Activated CD4-positive, CD25-positive, alpha-beta regulatory T cell treated with anti-CD3 and anti-CD28 coated beads, Interleukin-2, amount 50 U/mL, for 72 hours (primary cell): ENCODE measurements around the gene LAMC2.
"Not testable (repeated sequence)": the region's sequence is repeated elsewhere in the genome, so short reads cannot be mapped to it uniquely, and the experiment has no call there.

Experiments
- DNase-seq: peaks from one replicate; pipeline ENCODE4 v3.0.0; 2021

LAMC2 gene

DNA sequence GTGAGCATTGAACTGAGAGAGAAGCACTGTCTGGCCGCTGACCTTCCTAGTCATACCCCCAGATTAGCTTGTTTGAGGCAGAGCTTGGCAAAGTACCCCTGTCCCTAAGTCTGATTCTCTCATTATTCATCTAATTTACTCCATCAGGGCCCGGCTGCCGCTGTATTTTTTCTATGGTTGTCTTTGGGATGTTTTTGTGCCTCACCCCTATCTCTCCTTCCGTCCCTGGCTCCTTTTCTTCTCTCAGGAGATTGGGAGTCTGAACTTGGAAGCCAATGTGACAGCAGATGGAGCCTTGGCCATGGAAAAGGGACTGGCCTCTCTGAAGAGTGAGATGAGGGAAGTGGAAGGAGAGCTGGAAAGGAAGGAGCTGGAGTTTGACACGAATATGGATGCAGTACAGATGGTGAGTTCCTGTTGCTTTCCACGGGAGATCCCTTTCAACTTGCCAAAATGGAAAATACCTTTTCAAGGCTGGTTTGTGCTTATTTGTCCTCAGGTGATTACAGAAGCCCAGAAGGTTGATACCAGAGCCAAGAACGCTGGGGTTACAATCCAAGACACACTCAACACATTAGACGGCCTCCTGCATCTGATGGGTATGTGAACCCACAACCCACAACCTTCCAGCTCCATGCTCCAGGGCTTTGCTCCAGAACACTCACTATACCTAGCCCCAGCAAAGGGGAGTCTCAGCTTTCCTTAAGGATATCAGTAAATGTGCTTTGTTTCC is 53.9 kb downstream of the LAMC2 start:
- no peak for DNase-seq

DNA sequence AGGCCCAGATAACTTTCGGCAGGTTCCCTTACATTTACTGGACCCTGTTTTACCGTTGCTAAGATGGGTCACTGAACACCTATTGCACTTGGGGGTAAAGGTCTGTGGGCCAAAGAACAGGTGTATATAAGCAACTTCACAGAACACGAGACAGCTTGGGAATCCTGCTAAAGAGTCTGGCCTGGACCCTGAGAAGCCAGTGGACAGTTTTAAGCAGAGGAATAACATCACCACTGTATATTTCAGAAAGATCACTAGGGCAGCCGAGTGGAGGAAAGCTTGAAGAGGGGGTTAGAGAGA is 54.4 kb downstream of the LAMC2 start:
- no peak for DNase-seq

DNA sequence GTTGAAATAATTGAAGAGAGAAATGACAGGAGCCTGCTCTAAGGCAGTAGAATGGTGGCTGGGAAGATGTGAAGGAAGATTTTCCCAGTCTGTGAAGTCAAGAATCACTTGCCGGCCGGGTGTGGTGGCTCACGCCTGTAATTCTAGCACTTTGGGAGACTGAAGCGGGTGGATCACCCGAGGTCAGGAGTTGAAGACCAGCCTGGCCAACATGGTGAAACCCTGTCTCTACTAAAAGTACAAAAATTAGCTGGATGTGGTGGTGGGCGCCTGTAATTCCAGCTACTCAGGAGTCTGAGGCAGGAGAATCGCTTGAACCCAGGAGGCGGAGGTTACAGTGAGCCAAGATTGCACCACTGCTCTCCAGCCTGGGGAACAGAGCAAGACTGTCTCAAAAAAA is 54.8 kb downstream of the LAMC2 start:
- not testable (repeated sequence) for DNase-seq

DNA sequence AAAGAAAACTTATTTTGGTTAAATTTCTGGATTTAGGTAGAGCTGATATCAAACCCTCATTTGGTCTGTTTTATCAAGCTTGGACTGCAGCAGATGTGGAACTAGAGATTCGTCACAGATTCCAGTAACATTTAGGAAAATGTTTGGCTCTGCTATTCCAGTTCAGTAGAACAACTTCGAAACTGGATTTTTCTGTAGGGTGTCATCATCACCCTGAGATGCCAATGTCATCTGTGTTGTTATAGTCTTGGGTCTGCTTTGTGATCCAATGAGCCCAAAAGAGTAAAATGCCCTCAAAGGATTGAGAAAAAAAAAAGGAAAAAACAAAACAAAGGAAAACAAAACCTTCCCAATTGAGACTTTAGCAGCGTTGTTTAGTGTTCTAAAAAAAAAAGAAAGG is 55.4 kb downstream of the LAMC2 start:
- no peak for DNase-seq

DNA sequence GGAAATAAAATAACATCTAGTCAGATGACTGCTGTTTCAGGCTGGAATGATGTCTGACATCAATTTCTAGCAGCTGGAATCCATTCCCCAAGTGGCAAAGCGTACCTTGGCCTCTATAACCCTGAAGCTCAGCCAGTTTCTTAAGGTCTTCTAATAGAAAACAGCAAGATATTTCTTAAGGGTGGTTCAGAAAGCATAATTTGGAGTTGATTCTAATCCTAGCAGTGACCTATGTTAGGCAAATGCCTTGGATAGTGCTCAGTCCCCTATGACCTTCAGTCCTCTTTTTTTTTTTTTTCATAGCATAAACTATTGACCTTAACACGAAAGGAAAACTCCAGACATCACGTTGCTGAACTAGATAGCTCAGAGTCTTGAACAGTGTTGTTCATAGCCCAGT is 56.5 kb downstream of the LAMC2 start:
- DNase-seq: no peak

DNA sequence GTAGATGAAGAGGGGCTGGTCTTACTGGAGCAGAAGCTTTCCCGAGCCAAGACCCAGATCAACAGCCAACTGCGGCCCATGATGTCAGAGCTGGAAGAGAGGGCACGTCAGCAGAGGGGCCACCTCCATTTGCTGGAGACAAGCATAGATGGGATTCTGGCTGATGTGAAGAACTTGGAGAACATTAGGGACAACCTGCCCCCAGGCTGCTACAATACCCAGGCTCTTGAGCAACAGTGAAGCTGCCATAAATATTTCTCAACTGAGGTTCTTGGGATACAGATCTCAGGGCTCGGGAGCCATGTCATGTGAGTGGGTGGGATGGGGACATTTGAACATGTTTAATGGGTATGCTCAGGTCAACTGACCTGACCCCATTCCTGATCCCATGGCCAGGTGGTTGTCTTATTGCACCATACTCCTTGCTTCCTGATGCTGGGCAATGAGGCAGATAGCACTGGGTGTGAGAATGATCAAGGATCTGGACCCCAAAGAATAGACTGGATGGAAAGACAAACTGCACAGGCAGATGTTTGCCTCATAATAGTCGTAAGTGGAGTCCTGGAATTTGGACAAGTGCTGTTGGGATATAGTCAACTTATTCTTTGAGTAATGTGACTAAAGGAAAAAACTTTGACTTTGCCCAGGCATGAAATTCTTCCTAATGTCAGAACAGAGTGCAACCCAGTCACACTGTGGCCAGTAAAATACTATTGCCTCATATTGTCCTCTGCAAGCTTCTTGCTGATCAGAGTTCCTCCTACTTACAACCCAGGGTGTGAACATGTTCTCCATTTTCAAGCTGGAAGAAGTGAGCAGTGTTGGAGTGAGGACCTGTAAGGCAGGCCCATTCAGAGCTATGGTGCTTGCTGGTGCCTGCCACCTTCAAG is 57.3 kb downstream of the LAMC2 start:
- no peak for DNase-seq

DNA sequence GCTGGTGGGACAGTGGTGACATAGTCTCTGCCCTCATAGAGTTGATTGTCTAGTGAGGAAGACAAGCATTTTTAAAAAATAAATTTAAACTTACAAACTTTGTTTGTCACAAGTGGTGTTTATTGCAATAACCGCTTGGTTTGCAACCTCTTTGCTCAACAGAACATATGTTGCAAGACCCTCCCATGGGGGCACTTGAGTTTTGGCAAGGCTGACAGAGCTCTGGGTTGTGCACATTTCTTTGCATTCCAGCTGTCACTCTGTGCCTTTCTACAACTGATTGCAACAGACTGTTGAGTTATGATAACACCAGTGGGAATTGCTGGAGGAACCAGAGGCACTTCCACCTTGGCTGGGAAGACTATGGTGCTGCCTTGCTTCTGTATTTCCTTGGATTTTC is 58.4 kb downstream of the LAMC2 start:
- no peak for DNase-seq

DNA sequence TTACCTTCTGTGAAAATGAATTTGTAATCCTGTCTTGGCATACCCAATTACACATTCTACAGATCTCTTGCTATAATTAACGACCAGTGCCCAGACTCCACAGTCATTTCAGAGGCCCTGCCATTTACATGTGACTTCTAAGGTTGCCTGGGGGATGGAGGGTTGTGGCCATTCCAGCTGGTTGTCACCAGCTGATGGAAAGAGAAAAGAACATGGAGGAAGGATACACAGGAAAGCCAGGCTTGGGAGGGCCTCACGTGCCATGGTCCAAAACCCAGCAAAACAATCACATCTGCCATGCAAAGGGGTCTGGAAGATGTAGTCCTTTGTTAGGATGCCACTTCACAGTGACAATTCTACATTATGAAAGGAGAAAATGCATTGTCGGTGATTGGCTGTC is 59.3 kb downstream of the LAMC2 start:
- DNase-seq: no peak

DNA sequence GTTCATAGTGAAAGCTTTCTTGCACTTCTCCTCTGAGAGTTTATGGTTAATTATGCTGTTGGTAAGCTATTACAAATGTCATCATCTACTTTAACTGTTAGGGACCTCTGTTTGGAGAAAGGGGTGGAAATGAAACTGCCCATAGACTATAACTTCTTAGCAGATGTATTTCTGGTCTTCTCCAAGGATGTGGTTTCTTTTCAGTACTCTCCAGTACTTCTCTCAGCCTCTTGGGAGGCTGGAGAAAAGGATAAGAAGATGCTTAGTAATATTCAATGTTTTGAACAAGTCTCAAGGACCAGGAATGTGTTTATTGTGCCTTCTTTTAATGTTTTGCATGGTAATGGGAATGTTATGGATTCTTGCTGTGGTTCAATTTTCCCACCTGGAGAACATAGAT is 60.4 kb downstream of the LAMC2 start:
- no peak for DNase-seq

DNA sequence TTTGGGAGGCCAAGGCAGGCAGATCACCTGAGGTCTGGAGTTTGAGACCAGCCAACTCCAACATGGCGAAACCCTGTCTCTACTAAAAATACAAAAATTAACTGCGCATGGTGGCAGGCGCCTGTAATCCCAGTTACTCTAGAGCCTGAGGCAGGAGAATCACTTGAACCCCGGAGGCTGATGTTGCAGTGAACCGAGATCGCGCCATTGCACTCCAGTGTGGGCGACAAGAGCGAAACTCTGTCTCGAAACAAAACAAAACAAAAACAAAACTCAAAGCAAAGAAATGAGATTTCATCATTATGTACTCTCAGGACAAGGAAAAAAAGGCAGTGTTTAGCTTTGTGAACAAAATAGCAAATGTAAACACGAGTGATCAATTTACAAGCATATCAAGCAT is 61.0 kb downstream of the LAMC2 start:
- DNase-seq: no peak

DNA sequence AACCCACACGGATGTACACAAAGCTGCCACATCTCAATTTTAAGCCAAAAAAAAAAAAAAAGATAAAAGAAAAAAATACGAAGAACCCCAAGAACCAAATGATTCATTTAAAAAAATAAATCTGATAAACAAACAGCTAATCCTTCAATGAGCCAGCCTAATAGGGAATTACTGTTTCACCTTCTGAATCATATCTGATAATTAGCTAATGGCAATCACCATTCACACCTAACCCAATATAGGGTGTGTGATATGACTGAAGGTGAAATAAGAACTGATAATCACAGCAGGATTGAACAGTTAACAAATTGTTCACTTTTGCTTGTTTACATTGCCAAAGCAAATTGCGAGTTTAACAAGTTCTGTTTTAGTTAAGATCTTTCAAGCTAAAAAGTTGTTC is 61.4 kb downstream of the LAMC2 start:
- no peak for DNase-seq

DNA sequence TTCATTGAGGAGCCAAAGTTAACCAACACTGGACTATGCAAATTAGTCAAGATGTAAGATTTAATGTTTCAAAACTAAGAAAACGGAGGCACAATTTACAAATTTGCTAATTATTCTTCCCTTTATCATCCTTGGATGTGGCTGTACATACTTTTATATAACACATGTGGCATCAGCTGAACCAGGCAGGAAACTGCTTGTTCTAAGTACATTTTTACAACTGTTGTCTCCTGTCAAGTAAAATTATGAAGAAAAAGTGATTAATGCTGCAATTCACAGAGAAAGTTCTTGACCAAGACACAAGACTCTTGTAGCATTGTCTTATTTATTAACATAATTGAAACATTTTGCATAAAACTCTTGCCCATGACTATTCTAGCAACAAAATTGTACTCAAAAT is 61.9 kb downstream of the LAMC2 start:
- no peak for DNase-seq

DNA sequence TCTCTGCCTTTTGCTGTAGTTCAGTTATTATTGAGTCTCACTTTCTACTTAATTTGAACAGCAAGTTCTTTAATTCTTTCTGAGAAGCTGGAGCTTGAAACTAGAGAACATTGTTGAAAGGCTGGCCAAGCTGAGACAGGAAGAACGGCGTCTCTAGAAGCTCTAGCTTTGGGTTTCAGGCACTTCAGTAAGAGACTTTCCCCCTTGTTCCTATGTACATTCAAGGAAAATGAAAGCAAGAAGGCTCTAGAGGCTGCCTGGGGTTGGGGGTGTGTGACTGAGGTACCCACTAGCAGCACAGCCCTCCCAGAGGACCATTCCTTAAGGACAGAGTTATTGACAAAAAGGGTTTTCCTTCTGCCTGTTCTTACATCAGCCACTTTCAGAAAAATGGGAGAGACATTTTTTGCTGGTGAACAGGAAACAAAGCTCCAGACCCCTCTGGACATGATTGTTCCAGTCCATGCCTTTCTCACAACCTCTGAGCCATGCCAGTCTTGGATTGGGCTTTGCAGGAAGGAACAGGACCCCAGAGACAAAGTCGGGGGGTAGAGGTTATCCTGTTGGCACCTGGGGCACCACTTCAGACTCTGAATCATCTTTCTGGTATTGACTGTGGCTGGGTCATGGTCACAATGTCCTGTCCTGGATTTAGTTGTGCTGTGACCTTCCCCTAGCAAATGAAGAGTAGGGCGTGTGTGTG is 63.1 kb downstream of the LAMC2 start:
- DNase-seq: no peak

DNA sequence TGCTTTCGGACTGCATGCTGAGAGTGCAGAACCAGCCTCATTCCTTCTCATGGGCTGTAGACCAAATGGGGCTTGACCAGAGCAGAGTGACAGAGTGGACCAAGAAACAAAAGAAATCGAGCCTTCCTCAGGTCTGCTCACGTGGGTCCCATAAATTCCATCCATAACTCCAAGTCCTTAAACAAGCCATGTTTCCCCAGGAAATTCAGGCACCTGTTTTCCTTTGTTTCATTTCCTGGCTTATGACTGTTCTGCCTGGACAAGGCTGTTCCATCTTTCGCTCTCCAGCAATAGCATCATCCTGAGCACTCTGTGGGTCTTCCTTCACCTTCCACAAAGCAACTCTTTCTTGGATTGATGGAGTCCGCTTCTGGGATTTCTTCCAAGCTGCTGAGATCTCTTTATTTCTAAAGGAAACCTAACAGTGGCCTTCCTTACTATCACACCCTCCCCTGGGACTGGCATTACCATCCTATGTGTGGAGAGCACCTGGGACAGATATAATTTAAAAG is 63.9 kb downstream of the LAMC2 start:
- DNase-seq: no peak

DNA sequence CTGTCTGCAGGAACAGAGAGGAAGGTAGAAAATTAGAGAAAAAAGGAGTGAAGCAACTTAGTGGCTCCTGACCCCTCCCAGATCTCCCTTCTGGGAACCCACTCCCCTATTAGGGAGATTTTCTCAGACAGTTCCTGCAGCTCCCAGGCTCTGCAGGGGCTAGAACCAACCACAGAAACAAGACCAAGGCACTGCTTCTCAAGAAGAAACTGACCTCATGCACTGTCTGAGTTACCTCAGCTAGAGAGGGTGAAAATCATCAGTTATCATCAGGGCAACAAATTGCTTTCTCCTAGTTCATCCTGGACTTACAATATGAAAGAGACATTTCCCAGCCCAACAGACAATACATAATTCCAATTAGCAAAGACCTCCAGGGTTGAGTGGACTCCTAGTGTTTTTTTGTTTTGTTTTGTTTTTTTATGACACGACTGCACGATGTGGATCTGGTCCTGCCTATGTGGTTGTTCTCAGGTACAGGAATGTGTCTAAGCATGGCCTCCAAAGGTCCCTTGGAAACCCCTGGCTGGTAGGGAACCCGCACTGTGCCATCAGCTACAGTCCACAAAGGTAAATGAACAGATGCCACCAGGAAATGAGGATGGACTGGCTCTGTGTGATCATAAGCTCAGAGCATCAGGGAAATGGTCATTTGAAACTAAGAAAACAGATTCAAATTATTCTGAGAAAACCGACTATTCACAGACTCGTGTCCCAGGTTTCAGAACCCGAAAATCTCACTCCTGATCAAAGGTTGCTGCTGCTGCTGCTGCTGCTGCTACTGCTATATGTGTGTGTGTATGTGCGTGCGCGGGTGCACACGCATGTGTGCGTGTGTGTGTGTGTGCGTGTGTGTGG is 65.3 kb downstream of the LAMC2 start:
- no peak for DNase-seq

DNA sequence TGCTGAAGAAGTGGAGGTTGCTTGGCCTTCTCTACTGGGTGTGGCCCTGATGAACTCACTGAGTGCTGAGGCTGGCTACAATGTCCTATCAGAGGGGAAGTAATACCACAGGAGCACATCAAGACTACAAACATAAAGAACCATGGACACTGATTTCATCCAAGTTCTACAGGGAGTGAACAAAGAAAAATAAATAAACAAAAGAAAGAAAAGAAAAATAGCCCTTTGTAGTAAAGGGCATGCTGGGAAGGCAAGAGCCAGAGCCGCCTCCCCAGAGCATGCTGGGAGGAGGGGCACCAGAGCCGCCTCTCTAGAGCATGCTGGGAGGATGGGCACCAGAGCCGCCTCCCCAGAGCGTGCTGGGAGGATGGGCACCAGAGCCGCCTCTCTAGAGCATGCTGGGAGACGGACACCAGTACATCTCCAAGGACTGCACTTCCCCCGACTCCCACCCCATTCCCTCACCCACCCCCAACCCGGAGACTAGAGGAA is 65.9 kb downstream of the LAMC2 start:
- DNase-seq: no peak

DNA sequence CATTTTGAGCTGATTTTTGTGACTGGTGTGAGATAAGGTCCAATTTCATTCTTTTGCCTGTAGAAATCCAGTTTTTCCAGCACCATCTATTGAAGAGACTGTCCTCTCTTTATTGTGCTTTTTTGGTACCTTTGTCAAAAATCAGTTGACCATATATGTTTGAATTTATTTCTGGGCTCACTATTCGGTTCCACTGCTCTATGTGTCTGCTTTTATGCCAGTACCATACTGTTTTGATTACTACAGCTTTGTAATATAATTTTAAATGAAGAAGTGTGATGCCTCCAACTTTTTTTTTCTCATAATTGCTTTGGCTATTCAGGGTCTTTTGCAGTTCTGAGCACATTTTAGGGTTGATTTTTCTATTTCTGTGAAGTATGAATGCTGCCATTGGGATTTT is 69.0 kb downstream of the LAMC2 start:
- no peak for DNase-seq

DNA sequence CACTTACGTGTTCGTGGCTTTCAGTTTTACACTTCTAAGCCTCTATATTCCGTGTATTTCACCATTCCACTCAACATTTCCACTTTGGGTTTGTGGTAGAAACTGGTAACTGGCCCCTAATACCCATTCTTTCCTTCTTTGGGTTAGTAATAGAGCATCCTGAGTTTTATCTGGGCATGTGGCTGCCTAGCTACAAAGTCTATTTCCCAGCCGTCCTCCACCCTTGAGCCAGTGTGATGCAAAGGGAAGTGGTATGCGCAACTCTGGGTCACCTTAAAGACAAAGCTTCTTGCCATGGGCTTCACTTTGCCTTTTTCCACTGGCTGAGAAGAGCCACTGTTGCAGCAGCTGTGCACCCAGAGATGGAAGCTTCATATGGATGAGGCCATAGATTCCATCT is 73.9 kb downstream of the LAMC2 start:
- no peak for DNase-seq

DNA sequence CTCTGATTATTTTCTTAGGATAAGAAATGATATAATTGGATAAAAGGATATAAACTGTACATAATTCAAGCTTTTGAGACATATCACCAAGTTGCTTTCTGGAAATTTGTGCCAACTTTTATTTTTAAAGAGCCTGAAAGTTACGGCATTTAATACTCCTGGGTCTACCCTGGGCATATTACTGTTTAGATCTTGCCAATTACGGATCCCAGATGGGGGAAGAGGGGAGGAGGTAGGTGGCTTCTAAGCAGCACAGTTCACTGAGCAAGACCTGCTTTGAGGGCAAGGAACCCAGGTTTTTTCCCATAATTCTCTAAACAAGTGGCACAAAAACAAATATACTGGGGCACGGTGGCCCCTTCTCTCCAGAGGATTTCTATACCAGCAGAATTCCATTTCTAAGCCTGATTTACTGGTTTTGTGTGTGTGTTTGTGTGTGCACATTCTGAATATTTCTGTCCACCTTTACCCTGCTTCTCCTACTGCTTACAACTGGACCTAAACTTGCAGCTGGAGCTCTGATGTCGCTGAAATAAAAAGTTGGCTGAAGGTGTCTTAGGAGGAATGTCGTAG is 76.7 kb downstream of the LAMC2 start:
- DNase-seq: no peak

DNA sequence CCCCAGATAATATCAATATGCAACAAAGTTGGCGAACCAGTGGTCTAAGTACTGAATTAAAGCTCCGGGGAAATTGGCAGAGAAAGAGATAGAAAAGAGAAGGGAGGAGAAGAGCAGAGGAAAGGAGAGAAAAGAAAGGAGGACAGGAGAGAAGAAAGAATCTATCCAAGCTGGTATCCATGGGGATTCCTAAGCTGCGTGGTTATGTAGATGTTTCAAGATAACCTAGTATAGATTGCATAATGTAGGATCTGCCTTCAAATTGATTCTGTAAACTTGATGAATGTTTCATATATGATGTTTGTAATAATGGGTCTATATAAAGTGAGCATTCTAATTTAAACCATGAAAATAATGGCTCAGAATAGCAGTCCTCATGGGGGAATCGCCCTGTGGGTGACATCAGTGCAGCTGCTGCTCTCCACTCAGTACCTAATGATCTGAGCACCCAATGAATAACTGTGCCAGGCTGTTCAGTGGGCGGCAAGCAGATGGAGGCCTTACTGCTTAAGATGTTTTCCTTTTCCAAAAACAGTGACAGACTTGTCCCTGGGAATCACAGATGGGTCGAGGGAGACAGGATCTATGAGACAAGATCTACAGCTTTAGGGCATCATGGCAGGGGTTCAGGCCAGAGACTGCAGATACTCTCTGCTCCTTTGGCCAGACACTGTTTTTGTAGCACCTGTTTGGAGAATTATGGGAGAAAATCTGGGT is 78.0 kb downstream of the LAMC2 start:
- no peak for DNase-seq

DNA sequence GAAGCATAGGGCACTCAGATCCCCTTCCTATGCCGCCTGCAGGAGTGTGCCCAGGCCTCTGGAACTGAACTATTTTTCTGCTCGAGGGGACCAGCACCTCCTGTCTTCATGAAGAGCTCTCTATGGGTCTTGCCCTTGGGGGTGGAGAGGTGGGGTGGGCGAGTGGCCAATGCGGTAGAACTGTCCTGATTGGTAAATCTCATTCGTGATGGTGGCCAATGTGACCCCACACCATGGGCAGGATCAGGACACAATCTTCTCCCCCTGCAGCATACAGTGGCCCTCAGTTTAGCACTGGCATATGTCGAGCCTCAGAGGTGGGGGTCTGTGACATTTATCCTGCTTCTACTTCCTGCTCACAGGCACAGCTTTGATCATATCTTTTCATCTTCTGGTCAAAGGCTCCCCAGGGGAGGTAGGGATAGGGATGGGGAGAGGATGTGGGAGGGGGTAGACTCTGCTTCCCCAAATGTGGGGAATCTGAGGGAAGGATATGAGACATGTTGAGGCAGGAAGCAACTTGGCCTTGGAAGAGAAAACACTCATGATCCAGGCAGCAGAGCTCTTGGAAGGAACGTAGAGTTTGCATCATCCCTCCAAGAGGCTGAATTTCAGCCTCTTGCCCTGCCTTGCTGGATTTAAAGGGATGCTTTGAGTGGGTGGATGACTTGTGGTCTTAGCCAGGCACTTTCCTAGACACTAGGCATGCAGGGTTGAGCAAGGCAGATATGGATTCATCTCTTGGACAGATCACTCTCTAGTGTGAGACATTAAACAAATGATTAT is 81.8 kb downstream of the LAMC2 start:
- no peak for DNase-seq
